ENCODE measurements around the gene ASAP3. TPM values are rescaled to one million over a fixed set of nuclear protein-coding genes. Genes with fewer than 3 reads are reported as not detected.

ASAP3 gene
- total and polyA plus RNA-seq, 9 of the 15 experiments (the other 6 are each of a cell fraction or from before 2014, with no cell fraction given), result 1.7 to 31.2 (median 17.4) TPM

GRCh38 chr1:23441446-23442148 is 42.4 kb downstream of the ASAP3 start (continued):
- TF ChIP-seq ARID4B (CRISPR knock-in tag; IDR thresholded peaks at IDR 0.05), result no peak
- no peak for TF ChIP-seq CC2D1A (IDR thresholded peaks at IDR 0.05)
- TF ChIP-seq ZNF696 (CRISPR knock-in tag; conservative IDR thresholded peaks at IDR 0.05), result no peak
- no peak for TF ChIP-seq RERE (CRISPR knock-in tag; IDR thresholded peaks at IDR 0.05; ENCODE audit: borderline replicate concordance)
- no peak for TF ChIP-seq CCAR2 (IDR thresholded peaks at IDR 0.05; ENCODE audit: low read depth, low read length)
- TF ChIP-seq, protein P1, sequence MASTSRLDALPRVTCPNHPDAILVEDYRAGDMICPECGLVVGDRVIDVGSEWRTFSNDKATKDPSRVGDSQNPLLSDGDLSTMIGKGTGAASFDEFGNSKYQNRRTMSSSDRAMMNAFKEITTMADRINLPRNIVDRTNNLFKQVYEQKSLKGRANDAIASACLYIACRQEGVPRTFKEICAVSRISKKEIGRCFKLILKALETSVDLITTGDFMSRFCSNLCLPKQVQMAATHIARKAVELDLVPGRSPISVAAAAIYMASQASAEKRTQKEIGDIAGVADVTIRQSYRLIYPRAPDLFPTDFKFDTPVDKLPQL (IDR thresholded peaks at IDR 0.05; ENCODE audit: extremely low read depth, insufficient read length), result no peak
- TF ChIP-seq MAFG (tag; conservative IDR thresholded peaks at IDR 0.05), result no peak
- no peak for TF ChIP-seq MLX (CRISPR knock-in tag; conservative IDR thresholded peaks at IDR 0.05)
- TF ChIP-seq ZBTB1 (CRISPR knock-in tag; IDR thresholded peaks at IDR 0.05; ENCODE audit: borderline replicate concordance, low read depth), result no peak
- TF ChIP-seq, protein P2, sequence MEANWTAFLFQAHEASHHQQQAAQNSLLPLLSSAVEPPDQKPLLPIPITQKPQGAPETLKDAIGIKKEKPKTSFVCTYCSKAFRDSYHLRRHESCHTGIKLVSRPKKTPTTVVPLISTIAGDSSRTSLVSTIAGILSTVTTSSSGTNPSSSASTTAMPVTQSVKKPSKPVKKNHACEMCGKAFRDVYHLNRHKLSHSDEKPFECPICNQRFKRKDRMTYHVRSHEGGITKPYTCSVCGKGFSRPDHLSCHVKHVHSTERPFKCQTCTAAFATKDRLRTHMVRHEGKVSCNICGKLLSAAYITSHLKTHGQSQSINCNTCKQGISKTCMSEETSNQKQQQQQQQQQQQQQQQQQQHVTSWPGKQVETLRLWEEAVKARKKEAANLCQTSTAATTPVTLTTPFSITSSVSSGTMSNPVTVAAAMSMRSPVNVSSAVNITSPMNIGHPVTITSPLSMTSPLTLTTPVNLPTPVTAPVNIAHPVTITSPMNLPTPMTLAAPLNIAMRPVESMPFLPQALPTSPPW (CRISPR knock-in tag; IDR thresholded peaks at IDR 0.05), result no peak
- TF ChIP-seq, protein P3, sequence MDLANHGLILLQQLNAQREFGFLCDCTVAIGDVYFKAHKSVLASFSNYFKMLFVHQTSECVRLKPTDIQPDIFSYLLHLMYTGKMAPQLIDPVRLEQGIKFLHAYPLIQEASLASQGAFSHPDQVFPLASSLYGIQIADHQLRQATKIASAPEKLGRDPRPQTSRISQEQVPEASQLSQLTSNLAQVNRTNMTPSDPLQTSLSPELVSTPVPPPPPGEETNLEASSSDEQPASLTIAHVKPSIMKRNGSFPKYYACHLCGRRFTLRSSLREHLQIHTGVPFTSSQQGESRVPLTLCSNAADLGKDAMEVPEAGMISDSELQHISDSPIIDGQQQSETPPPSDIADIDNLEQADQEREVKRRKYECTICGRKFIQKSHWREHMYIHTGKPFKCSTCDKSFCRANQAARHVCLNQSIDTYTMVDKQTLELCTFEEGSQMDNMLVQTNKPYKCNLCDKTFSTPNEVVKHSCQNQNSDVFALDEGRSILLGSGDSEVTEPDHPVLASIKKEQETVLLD (IDR thresholded peaks at IDR 0.05), result no peak
